Prostate gland (tissue), 2 donors: Measurements from ENCODE around the gene B4GALNT2. TPM values are rescaled to one million over a fixed set of nuclear protein-coding genes. Genes with fewer than 3 reads are reported as not detected.

Experiments used
- DNase-seq: peaks from one replicate; pipeline ENCODE4 v3.0.0-alpha.2; 2019; ENCODE audit warnings: low spot score
- H3K27ac ChIP-seq, 2 donors: fragments of 200-600 bp; sonication (generic); 2 replicates each; pipeline ENCODE4 v1.5.1; 2017 to 2019
- H3K27me3 ChIP-seq: fragments of 200-600 bp; sonication (generic); replicated peaks from 2 replicates; pipeline ENCODE4 v1.5.1; 2019; ENCODE audit not compliant: insufficient read depth
- H3K36me3 ChIP-seq, 2 donors: fragments of 200-600 bp; sonication (generic); 1 replicate in 1 of 2; 2 replicates in 1 of 2; pipeline versions ENCODE4 v1.5.1 to v1.8.1; 2017 to 2019
- H3K4me1 ChIP-seq: fragments of 200-600 bp; sonication (generic); replicated peaks from 2 replicates; pipeline ENCODE4 v1.5.1; 2019
- H3K4me3 ChIP-seq, 2 donors: fragments of 200-600 bp; sonication (generic); 2 replicates each; pipeline ENCODE4 v1.5.1; 2017 to 2019
- H3K9me3 ChIP-seq: fragments of 200-600 bp; sonication (generic); 2 replicates; pipeline ENCODE4 v1.5.1; 2017
- POLR2A ChIP-seq: fragments of 450-650 bp; IDR thresholded peaks from one replicate; pipeline ENCODE4 v1.6.1; 2016; ENCODE audit warnings: antibody characterized with exemption, mild to moderate bottlenecking
- POLR2AphosphoS5 ChIP-seq: sonication (generic); formaldehyde crosslinking; IDR thresholded peaks from one replicate; pipeline ENCODE4 v1.6.1; 2017; ENCODE audit warnings: antibody characterized with exemption
- WGBS: methylation state at CpG from one replicate; pipeline ENCODE4 v1.1.5; 2018; 5-methylcytosine and 5-hydroxymethylcytosine counted together
- intact Hi-C: fragments of 100-400 bp; cut with DNase I; formaldehyde crosslinking; loops from one replicate; pipeline ENCODE4 v1.14.2; 2022
- total RNA-seq, 2 donors: library from RNA; depleted of rRNA; stranded (reverse); fragments of >200 nt; gene quantifications; one replicate each; pipeline ENCODE4 v1.1.0, GENCODE V29; 2016
- TF ChIP-seq, protein P1 (sequence below), 4 experiments: fragments of 200-600 bp in 2 of 4; fragments of 450-650 bp in 2 of 4; sonication (generic) in 2 of 4; IDR thresholded peaks; 1 replicate in 3 of 4; 2 replicates in 1 of 4; pipeline ENCODE4 v1.5.1; 2016 to 2019; ENCODE audit warnings: antibody characterized with exemption in 4 of 4, mild to moderate bottlenecking in 2 of 4, moderate library complexity in 2 of 4

Gene B4GALNT2
- total RNA-seq, 2 donors from 2014 or later = not detected

DNA sequence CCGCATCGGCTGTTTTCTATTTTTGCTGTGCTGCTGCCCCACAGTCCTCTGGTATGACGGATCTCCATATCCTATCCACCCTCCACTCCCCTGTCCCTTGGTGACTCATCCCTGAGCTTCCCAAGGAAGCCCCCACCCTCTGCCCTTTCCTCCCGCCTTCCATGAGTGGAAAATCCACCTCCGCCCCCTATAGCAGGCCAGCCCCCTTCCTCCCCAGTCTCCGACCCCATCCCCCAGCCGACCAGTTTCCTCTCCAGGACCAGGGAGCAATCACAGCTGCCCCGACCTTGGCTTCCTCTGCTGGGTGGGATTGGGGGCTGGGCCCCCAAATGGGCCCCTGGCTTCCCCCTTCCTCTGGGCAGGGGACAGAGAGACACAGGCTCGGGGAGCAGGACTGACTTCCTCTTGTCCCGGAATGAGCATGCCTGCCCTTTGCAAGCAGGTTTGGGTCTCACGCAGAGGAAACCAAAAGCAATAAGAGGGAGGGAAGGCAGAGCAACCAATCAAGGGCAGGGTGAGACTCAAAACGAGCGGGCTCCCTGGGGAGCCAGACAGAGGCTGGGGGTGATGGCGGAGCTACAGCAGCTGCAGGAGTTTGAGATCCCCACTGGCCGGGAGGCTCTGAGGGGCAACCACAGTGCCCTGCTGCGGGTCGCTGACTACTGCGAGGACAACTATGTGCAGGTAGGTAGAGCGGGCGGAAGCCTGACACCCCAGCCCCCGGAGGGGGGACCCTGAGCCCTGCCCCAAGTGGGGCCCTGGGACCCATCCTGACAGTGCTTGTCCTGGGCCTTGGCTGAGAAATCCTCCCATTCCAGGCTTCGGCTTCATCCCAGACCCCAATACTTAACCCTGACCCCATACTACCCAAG lies 77.8 kb downstream of the B4GALNT2 start, which contains the start of the genes ABI3 and GNGT2:
TSS of gene ABI3 (plus strand) at position 550 of the 872 bp plus-strand sequence. CDS start at position 568, 18 bp downstream.
TSS of gene GNGT2 (minus strand) at position 417 of the 872 bp plus-strand sequence. CDS start 3,152 bp downstream, outside the sequence.
- Histone ChIP-seq H3K27ac (peak within 1 kb of the TSS; percentile 4 to 26), H3K27me3 (peaks cover 2% of the 10 kb centered on the region), H3K9me3 (no peaks in the 10 kb centered on the region), H3K4me1 (no peaks in the 10 kb centered on the region), H3K4me3 (peak within 1 kb of the TSS; percentile 4 to 14), H3K36me3 (no peaks in the 10 kb centered on the region)
- intact Hi-C loops = no loop called here
- WGBS = 33% methylated on average over 22 of the region's 22 CpGs
- TF ChIP-seq POLR2AphosphoS5 (no peak), POLR2A (no peak)
- TF ChIP-seq, protein P1, sequence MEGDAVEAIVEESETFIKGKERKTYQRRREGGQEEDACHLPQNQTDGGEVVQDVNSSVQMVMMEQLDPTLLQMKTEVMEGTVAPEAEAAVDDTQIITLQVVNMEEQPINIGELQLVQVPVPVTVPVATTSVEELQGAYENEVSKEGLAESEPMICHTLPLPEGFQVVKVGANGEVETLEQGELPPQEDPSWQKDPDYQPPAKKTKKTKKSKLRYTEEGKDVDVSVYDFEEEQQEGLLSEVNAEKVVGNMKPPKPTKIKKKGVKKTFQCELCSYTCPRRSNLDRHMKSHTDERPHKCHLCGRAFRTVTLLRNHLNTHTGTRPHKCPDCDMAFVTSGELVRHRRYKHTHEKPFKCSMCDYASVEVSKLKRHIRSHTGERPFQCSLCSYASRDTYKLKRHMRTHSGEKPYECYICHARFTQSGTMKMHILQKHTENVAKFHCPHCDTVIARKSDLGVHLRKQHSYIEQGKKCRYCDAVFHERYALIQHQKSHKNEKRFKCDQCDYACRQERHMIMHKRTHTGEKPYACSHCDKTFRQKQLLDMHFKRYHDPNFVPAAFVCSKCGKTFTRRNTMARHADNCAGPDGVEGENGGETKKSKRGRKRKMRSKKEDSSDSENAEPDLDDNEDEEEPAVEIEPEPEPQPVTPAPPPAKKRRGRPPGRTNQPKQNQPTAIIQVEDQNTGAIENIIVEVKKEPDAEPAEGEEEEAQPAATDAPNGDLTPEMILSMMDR (IDR thresholded peaks at IDR 0.05) = no peak
- DNase-seq = no peak

DNA sequence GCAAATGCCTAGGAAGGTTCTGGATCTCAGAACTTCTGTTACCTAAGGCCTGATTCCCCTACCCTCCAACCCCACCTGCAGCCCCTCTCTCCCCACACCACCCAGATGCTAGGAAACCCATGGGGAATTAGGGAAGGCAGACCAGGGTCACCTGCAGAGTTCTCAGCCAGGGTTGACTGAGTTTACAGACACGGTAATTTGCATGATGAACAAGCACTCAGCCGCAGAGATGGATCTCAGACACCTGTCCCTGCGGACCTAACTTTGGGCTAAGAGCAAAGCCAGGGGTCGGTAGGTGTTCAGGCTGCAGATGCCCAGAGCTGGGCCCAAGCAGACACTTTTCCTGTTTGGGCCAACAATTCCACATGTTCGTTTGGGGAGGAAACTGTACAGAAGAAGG lies 80.8 kb downstream of the B4GALNT2 start:
- TF ChIP-seq, protein P1 (IDR thresholded peaks at IDR 0.05) = no peak
- TF ChIP-seq POLR2AphosphoS5 = no peak
- TF ChIP-seq POLR2A = no peak

DNA sequence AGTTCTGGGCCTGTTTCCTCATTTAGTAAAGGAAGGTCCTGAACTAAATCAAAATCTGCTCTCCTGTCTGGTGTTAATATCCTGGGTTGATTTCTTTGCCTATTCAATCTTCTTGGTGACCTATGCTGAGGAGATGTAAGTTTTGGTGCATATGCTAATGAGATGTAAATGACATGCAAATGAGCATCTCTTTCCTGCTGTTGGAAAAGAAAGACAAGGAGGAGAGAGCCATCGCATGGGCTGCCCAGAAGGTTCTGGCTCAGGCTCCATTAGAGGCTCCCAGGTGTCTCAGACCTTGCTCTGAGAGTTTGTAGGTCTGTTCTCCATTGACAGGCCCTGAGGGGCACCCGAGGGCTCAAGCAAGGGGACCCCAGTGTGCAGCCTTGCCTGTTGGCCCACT lies 81.3 kb downstream of the B4GALNT2 start:
- no peak overlapping the region for H3K27ac ChIP-seq
- H3K27me3 ChIP-seq = peaks cover 2% of the 10 kb centered on the region
- H3K36me3 ChIP-seq = no peaks in the 10 kb centered on the region
- H3K4me3 ChIP-seq = no peak overlapping the region
- WGBS = 92% methylated on average over 2 of the region's 2 CpGs
- no peaks in the 10 kb centered on the region for H3K9me3 ChIP-seq
- no peak for TF ChIP-seq POLR2AphosphoS5
- TF ChIP-seq, protein P1 (IDR thresholded peaks at IDR 0.05) = no peak
- TF ChIP-seq POLR2A = no peak
- no peaks in the 10 kb centered on the region for H3K4me1 ChIP-seq
- no peak for DNase-seq
- intact Hi-C loops = no loop called here

More for the DNA sequence above, 80.8 kb downstream of the B4GALNT2 start:
- Histone ChIP-seq H3K9me3 (no peaks in the 10 kb centered on the region), H3K4me3 (no peak overlapping the region), H3K36me3 (no peaks in the 10 kb centered on the region), H3K27me3 (peaks cover 2% of the 10 kb centered on the region), H3K27ac (no peak overlapping the region), H3K4me1 (no peaks in the 10 kb centered on the region)
- WGBS = 77% methylated on average over 4 of the region's 5 CpGs
- no peak for DNase-seq
- intact Hi-C loops = no loop called here

DNA sequence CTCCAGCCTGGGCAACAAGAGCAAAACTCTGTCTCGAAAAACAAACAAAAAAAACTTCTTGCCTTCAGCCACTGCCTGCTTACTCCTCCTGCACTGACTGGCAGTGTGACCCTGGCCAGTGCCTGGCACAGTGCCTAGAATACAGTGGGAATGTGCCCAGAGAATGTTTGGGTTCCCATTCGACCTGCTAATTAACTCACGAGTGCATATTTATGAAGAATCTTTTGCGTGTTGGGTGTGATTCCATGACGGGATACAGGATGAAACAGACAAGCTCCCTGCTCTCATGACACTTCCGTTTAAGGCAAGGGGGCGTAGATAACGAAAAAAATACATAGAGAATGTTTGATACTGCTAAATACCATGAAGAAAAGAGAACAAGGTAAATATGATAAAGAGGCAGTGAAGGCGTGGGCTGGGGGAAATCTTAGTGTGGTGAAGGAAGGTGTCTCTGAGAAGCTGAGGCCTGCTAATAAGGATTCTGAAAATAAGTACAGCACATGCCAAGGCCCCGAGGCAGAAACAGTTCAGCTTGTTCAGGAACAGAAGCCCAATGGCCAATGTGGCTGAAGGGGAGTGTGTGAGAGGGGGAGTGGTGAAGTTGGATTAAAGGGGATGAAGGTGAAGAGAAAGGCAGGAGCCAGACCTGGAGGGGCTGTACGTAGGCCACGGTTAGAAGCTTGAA lies 82.2 kb downstream of the B4GALNT2 start:
- Histone ChIP-seq H3K4me1 (no peaks in the 10 kb centered on the region), H3K4me3 (no peak overlapping the region), H3K27ac (peak overlapping the region in 1 of 2 donors; percentile 11), H3K36me3 (no peaks in the 10 kb centered on the region), H3K27me3 (peaks cover 2% of the 10 kb centered on the region), H3K9me3 (no peaks in the 10 kb centered on the region)
- TF ChIP-seq, protein P1 (IDR thresholded peaks at IDR 0.05) = no peak
- TF ChIP-seq POLR2A (no peak), POLR2AphosphoS5 (no peak)
- intact Hi-C loops = no loop called here
- no peak for DNase-seq
- 43% methylated on average over 12 of the region's 12 CpGs for WGBS
